Neural cell (in vitro differentiated cells): ENCODE measurements around the gene PPARG.

ENCODE experiments used
- CTCF ChIP-seq: fragments of 450-650 bp; IDR thresholded peaks from 2 replicates; pipeline ENCODE4 v1.5.1; 2014; ENCODE audit warnings: antibody characterized with exemption, mild to moderate bottlenecking, moderate library complexity; ENCODE audit not compliant: poor library complexity, severe bottlenecking
- POLR2AphosphoS5 ChIP-seq: IDR thresholded peaks from 2 replicates; pipeline ENCODE4 v1.6.1; 2012
- SMC3 ChIP-seq: fragments of 450-650 bp; conservative IDR thresholded peaks from 2 replicates; pipeline ENCODE4 v1.6.1; 2014; ENCODE audit warnings: antibody characterized with exemption, mild to moderate bottlenecking, moderate library complexity; ENCODE audit not compliant: poor library complexity

GRCh38 chr3:12371525-12372140, 82.8 kb downstream of the PPARG start:
- TF ChIP-seq CTCF (no peak), SMC3 (no peak), POLR2AphosphoS5 (no peak)
